ENCODE results near the gene TRABD2A.

DNA sequence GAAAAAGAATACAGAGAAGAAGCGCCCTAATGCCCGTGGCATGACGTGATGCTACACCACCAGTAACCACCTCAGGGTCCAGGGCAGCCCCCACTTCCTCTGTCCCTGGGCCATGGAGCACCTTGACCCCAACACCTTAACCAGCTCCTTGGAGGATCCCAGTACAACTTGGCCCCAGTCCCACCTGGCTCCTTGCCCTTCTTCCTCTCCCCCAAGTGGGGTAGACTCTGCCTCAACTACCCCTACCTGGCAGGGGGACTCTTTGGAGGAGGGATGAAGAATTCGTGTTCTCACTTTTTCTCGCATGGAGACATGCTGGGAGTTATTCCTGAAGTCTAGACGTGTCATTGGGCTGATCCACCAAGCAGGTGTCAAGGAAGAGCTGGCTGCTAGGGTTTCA, 18.9 kb downstream of the TRABD2A start:
- TF ChIP-seq, protein P1, sequence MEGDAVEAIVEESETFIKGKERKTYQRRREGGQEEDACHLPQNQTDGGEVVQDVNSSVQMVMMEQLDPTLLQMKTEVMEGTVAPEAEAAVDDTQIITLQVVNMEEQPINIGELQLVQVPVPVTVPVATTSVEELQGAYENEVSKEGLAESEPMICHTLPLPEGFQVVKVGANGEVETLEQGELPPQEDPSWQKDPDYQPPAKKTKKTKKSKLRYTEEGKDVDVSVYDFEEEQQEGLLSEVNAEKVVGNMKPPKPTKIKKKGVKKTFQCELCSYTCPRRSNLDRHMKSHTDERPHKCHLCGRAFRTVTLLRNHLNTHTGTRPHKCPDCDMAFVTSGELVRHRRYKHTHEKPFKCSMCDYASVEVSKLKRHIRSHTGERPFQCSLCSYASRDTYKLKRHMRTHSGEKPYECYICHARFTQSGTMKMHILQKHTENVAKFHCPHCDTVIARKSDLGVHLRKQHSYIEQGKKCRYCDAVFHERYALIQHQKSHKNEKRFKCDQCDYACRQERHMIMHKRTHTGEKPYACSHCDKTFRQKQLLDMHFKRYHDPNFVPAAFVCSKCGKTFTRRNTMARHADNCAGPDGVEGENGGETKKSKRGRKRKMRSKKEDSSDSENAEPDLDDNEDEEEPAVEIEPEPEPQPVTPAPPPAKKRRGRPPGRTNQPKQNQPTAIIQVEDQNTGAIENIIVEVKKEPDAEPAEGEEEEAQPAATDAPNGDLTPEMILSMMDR (conservative IDR thresholded peaks at IDR 0.05; ENCODE audit: low read length) = no peak
- TF ChIP-seq EZH2phosphoT487 (IDR thresholded peaks at IDR 0.05; ENCODE audit: borderline replicate concordance, low read depth, low read length) = no peak
